ENCODE results near the gene SIGLEC12.

GRCh38 chr19:51448011-51448410 lies 53.6 kb downstream of the SIGLEC12 start:
- TF ChIP-seq ZNF316 (IDR thresholded peaks at IDR 0.05), result no peak
- TF ChIP-seq STAT5A (IDR thresholded peaks at IDR 0.05; ENCODE audit: borderline replicate concordance, low read length), result no peak
- no peak for TF ChIP-seq CREB3 (tag; conservative IDR thresholded peaks at IDR 0.05; ENCODE audit: low read depth)
- no peak for TF ChIP-seq TOE1 (IDR thresholded peaks at IDR 0.05; ENCODE audit: borderline replicate concordance)
- TF ChIP-seq TOE1 (CRISPR knock-in tag; IDR thresholded peaks at IDR 0.05; ENCODE audit: borderline replicate concordance, low read depth), result no peak
- TF ChIP-seq ATF3 (IDR thresholded peaks at IDR 0.05), result no peak
- TF ChIP-seq ATF3 (CRISPR knock-in tag; conservative IDR thresholded peaks at IDR 0.05), result no peak
- TF ChIP-seq RREB1 (CRISPR knock-in tag; IDR thresholded peaks at IDR 0.05), result no peak
- TF ChIP-seq CTCF (IDR thresholded peaks at IDR 0.05 in 2 of 3, conservative IDR thresholded peaks at IDR 0.05 in 1 of 3; ENCODE audit: insufficient read depth in 2 of 3, low read depth in 1 of 3, low read length in 3 of 3), result no peak
- no peak for TF ChIP-seq JUN (IDR thresholded peaks at IDR 0.05; ENCODE audit: borderline replicate concordance, low read depth, low read length)
- no peak for TF ChIP-seq JUN (CRISPR knock-in tag; IDR thresholded peaks at IDR 0.05; ENCODE audit: borderline replicate concordance)
- no peak for TF ChIP-seq TCF7L2 (IDR thresholded peaks at IDR 0.05; ENCODE audit: low read depth, low read length)
- no peak for TF ChIP-seq HDAC2 (IDR thresholded peaks at IDR 0.05)

All from K562 (cell line).